B cell (primary cell): Measurements from ENCODE around the gene CCDC74B. TPM values are rescaled to one million over a fixed set of nuclear protein-coding genes. Genes with fewer than 3 reads are reported as not detected.
"Not testable (repeated sequence)": the region's sequence is repeated elsewhere in the genome, so short reads cannot be mapped to it uniquely, and the experiment has no call there.

Experiments
- ATAC-seq: fragments of 200-7000 bp; cut with Tn5 transposase; one replicate; pipeline ENCODE4 v1.10.0; 2021; ENCODE audit warnings: low read depth, mild to moderate bottlenecking, moderate number of reproducible peaks, moderate library complexity
- CTCF ChIA-PET: fragments of 350-600 bp; sonication (Branson Sonifier 250); formaldehyde crosslinking; loops from one replicate; lab custom pipeline; 2021; ENCODE audit warnings: antibody characterized with exemption, inconsistent platforms; lab: Charles Lee
- POLR2A ChIA-PET: fragments of 350-600 bp; sonication (Branson Sonifier 250); formaldehyde crosslinking; loops from one replicate; lab custom pipeline; 2021; ENCODE audit warnings: antibody characterized with exemption; lab: Charles Lee
- DNase-seq: peaks from one replicate; pipeline ENCODE4 v3.0.0; 2013
- H2AFZ ChIP-seq: 2 replicates; pipeline ENCODE4 v1.6.1; 2012; ENCODE audit warnings: mild to moderate bottlenecking, low read depth, low read length; ENCODE audit not compliant: insufficient read depth, poor library complexity, severe bottlenecking
- H3K27ac ChIP-seq, 2 donors: 1 replicate in 1 of 2; 2 replicates in 1 of 2; pipeline ENCODE4 v1.5.1; 2012 to 2013; ENCODE audit warnings: low read length in 2 of 2, mild to moderate bottlenecking in 2 of 2, moderate library complexity in 1 of 2
- H3K27me3 ChIP-seq, 4 experiments: fragments of 200-600 bp in 1 of 4; sonication (generic) in 1 of 4; replicated peaks in 1 of 4; 1 replicate in 2 of 4; 2 replicates in 2 of 4; pipeline versions ENCODE4 v1.6.1 to v1.7.0; 2013 to 2016; ENCODE audit warnings: low read length in 3 of 4, mild to moderate bottlenecking in 2 of 4, mixed read lengths in 1 of 4, moderate library complexity in 1 of 4; ENCODE audit not compliant: insufficient read depth in 4 of 4, control insufficient read depth in 3 of 4; ENCODE audit errors: control extremely low read depth in 1 of 4
- H3K36me3 ChIP-seq, 2 experiments: replicated peaks in 1 of 2; 1 replicate in 1 of 2; 2 replicates in 1 of 2; pipeline versions ENCODE4 v1.6.1 to v1.7.1; 2013; ENCODE audit warnings: low read length in 1 of 2; ENCODE audit not compliant: insufficient read depth in 2 of 2, control insufficient read depth in 1 of 2; ENCODE audit errors: control extremely low read depth in 1 of 2, extremely low read depth in 1 of 2
- H3K4me1 ChIP-seq, 2 donors: fragments of 200-600 bp in 1 of 2; sonication (generic) in 1 of 2; 1 replicate in 1 of 2; 2 replicates in 1 of 2; pipeline versions ENCODE4 v1.5.1 to v1.6.1; 2013 to 2017; ENCODE audit warnings: low read length in 2 of 2; ENCODE audit not compliant: control insufficient read depth in 2 of 2, insufficient read depth in 2 of 2
- H3K4me2 ChIP-seq: replicated peaks from 2 replicates; pipeline ENCODE3; 2012; ENCODE audit warnings: mild to moderate bottlenecking, low read depth, low read length; ENCODE audit not compliant: poor library complexity, severe bottlenecking
- H3K4me3 ChIP-seq, 5 experiments: fragments of 200-600 bp in 1 of 5; sonication (generic) in 1 of 5; 1 replicate in 3 of 5; 2 replicates in 2 of 5; pipeline versions ENCODE4 v1.5.1 to v1.7.0; 2011 to 2016; ENCODE audit warnings: low read length in 4 of 5, mild to moderate bottlenecking in 4 of 5, low read depth in 2 of 5, control low read depth in 1 of 5, moderate library complexity in 1 of 5; ENCODE audit not compliant: insufficient read depth in 1 of 5; ENCODE audit errors: control extremely low read depth in 1 of 5, extremely low read depth in 1 of 5
- H3K79me2 ChIP-seq: fragments of 200-600 bp; sonication (generic); one replicate; pipeline ENCODE4 v1.6.0; 2016; ENCODE audit warnings: low read length; ENCODE audit not compliant: control insufficient read depth, insufficient read depth
- H3K9ac ChIP-seq: fragments of 200-600 bp; sonication (generic); 2 replicates; pipeline ENCODE4 v1.6.1; 2017; ENCODE audit warnings: mild to moderate bottlenecking, low read length, moderate library complexity
- H3K9me3 ChIP-seq, 3 donors: one replicate each; pipeline versions ENCODE4 v1.6.1 to v1.7.1; 2013; ENCODE audit warnings: low read length in 2 of 3; ENCODE audit not compliant: control insufficient read depth in 2 of 3, insufficient read depth in 1 of 3; ENCODE audit errors: control extremely low read depth in 1 of 3
- H4K20me1 ChIP-seq: 2 replicates; pipeline ENCODE4 v1.6.0; 2012; ENCODE audit warnings: mild to moderate bottlenecking, low read length; ENCODE audit not compliant: insufficient read depth, control insufficient read depth, poor library complexity, severe bottlenecking
- H3K27ac Mint-ChIP-seq: one replicate; pipeline ENCODE4 v1.8.0; 2021; ENCODE audit warnings: mixed read lengths
- H3K27me3 Mint-ChIP-seq: one replicate; pipeline ENCODE4 v1.8.0; 2021; ENCODE audit warnings: mixed read lengths
- H3K4me1 Mint-ChIP-seq: one replicate; pipeline ENCODE4 v1.8.0; 2021; ENCODE audit warnings: mixed read lengths
- H3K4me3 Mint-ChIP-seq: one replicate; pipeline ENCODE4 v1.8.0; 2021; ENCODE audit warnings: mixed read lengths
- H3K9me3 Mint-ChIP-seq: one replicate; pipeline ENCODE4 v1.8.0; 2022; ENCODE audit warnings: mixed read lengths; ENCODE audit not compliant: insufficient read depth
- WGBS: methylation state at CpG from one replicate; pipeline ENCODE4 v1.1.5; 2013; ENCODE audit warnings: missing lambda C conversion rate; ENCODE audit not compliant: insufficient coverage; 5-methylcytosine and 5-hydroxymethylcytosine counted together
- intact Hi-C: fragments of 100-400 bp; cut with micrococcal nuclease; formaldehyde crosslinking; loops from one replicate; pipeline ENCODE4 v1.10.0; 2022
- polyA plus RNA-seq: library from polyadenylated mRNA; depleted of rRNA; stranded (reverse); fragments of >200 nt; gene quantifications from 2 replicates; pipeline ENCODE4 v1.2.3, GENCODE V29; 2012
- total RNA-seq, 2 donors: library from RNA; stranded (reverse); fragments of 120-200 nt in 1 of 2; gene quantifications; 1 replicate in 1 of 2; 2 replicates in 1 of 2; pipeline versions ENCODE4 v1.2.3 to v1.2.4, GENCODE V29; 2013 to 2022
- TF ChIP-seq, protein P1 (sequence below): fragments of 200-600 bp; IDR thresholded peaks from one replicate; pipeline ENCODE4 v1.8.0; 2022; ENCODE audit warnings: antibody characterized with exemption, mild to moderate bottlenecking

Gene CCDC74B
- total and polyA plus RNA-seq, 2 donors (not counting 1 experiment from before 2014, with no cell fraction given), result 1.1 to 1.4 TPM

DNA sequence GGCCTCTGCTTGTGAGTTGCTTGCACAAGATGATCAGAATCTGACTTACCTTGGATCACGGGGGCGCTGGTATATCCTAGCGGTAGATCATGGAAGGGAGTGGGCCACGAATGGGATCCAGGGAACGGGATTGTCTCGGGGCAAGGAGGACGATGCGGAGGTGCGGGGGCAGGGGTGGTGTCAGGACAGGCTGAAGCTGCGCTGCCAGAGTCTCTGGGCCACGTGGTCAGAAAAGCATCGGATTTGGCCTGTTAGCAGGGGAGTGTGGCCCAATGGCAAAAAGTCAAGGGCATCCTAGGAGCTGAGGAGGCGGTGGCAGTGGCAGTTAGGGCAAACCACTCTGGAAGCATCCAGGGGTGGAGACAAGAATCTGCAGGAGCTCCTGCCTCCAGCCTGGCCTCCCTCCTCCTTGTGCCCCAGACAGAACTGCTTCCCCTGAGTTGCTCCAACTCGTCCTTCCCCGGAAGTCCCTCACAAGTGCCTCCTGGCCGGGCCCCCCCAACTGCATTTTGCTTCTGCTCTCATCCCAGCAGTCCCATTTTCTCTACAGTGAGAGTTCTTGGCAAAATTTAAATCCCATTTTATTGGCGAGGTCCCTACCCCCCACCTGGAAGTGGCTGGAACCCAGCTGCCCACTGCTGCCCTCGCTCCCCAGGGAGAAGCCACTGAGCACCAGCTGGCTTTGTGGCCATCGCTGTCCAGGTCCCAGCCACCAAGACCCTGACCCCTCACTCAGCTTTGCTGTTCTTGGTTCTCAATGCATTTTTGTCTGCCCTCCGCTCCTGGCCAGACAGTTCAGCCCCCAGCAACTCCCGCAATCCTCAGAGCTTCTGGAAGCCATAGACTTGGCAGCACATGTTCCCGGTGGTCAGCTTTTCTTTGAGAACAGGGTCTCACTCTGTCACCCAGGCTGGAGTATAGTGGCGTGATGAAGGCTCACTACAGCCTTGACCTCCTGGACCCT, 5.6 kb upstream of the CCDC74B start:
- Histone ChIP-seq H3K9ac (no peak overlapping the region), H3K4me3 (no peak overlapping the region), H3K36me3 (peaks cover 0 to 13% of the 10 kb centered on the region in 2 experiments), H3K4me2 (no peak overlapping the region), H3K9me3 (no peaks in the 10 kb centered on the region), H3K27me3 (peaks cover 0 to 1% (median 0%) of the 10 kb centered on the region in 4 experiments), H2AFZ (no peak overlapping the region), H3K79me2 (no peaks in the 10 kb centered on the region), H3K27ac (no peak overlapping the region), H4K20me1 (no peaks in the 10 kb centered on the region), H3K4me1 (no peaks in the 10 kb centered on the region)
- TF ChIP-seq, protein P1, sequence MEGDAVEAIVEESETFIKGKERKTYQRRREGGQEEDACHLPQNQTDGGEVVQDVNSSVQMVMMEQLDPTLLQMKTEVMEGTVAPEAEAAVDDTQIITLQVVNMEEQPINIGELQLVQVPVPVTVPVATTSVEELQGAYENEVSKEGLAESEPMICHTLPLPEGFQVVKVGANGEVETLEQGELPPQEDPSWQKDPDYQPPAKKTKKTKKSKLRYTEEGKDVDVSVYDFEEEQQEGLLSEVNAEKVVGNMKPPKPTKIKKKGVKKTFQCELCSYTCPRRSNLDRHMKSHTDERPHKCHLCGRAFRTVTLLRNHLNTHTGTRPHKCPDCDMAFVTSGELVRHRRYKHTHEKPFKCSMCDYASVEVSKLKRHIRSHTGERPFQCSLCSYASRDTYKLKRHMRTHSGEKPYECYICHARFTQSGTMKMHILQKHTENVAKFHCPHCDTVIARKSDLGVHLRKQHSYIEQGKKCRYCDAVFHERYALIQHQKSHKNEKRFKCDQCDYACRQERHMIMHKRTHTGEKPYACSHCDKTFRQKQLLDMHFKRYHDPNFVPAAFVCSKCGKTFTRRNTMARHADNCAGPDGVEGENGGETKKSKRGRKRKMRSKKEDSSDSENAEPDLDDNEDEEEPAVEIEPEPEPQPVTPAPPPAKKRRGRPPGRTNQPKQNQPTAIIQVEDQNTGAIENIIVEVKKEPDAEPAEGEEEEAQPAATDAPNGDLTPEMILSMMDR, result no peak
- Mint-ChIP-seq H3K27me3 (peaks cover 4% of the 10 kb centered on the region), H3K27ac (no peak overlapping the region), H3K9me3 (no peaks in the 10 kb centered on the region), H3K4me1 (peaks cover 2% of the 10 kb centered on the region), H3K4me3 (no peak overlapping the region)
- POLR2A ChIA-PET, result no interaction called here
- WGBS, result 98% methylated on average over 22 of the region's 23 CpGs
- CTCF ChIA-PET, result no interaction called here
- intact Hi-C loops, result no loop called here
- no peak for ATAC-seq
- DNase-seq, result no peak

DNA sequence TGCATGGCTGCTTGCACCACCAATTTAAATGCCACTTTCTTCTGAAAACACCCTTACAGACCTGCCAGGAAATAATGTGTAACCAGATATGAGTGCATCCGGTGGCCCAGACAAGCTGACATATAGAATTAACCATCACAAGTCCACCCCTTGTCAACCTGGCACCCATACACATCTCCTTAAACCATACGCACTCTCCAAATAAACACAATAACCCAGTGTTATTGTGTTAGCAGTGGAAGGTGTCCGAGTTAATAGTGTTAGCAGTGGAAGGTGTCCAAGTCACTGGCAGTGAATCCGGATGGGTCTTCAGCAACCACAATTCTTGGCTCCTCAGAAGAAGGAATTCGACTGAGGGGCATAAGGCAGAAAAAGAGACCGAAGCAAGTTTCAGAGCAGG, 3.6 kb upstream of the CCDC74B start:
- H3K4me3 Mint-ChIP-seq, H3K9me3 ChIP-seq, H3K79me2 ChIP-seq, H3K4me2 ChIP-seq, H3K27me3 Mint-ChIP-seq, H3K4me3 ChIP-seq, H3K27me3 ChIP-seq, H3K9ac ChIP-seq, H3K27ac ChIP-seq, ATAC-seq, H3K9me3 Mint-ChIP-seq, H2AFZ ChIP-seq, H3K4me1 Mint-ChIP-seq, DNase-seq, H4K20me1 ChIP-seq, H3K36me3 ChIP-seq, H3K4me1 ChIP-seq, H3K27ac Mint-ChIP-seq, POLR2A ChIA-PET, CTCF ChIA-PET, intact Hi-C loops: not testable (repeated sequence)
- 93% methylated on average over 2 of the region's 6 CpGs for whole genome bisulfite sequencing

DNA sequence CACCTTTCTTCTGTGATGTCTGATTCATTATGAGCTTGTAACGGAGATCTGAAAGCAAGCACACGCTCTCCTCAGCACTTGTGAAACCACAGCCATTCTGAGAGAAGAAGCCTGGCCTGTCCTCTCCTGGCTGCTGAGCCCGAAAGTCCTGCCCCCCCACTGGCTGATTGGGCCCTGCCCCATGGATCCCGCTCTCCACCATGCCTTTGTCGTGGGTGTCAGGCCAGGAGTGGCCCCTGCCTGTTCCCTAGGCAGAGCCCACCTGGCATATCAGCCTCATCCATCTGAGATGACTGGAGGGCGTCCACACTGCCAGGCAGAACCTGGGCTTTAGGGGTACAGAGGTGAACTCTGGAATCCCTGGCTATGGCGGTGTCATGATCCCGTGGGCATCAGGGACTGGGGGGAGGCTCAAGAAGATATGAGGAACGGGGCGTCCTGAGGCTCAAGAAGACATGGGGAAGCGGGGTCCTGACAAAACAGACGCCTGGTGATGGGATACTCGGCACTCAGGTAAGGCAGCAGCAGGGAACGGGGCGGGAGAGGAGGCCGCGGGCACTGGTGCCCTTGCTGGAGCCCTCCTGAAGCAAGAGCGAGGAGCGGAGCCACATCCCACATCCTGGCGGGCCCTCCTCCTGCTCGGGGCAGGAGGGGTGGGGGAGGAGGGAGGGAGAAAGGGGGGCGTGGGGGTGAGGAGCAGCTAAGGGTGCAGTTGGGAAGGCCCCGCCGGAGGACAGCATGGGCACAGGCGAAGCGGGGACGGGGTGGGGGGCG, 1.5 kb downstream of the CCDC74B start:
- peaks cover 12% of the 10 kb centered on the region for H3K27me3 Mint-ChIP-seq
- H4K20me1 ChIP-seq, CTCF ChIA-PET, ATAC-seq, H3K9me3 ChIP-seq, H3K27ac ChIP-seq, H3K4me1 Mint-ChIP-seq, intact Hi-C loops, H3K4me1 ChIP-seq, H3K9me3 Mint-ChIP-seq, H2AFZ ChIP-seq, H3K4me2 ChIP-seq, H3K27me3 ChIP-seq, POLR2A ChIA-PET, H3K79me2 ChIP-seq, H3K9ac ChIP-seq, H3K36me3 ChIP-seq, H3K4me3 ChIP-seq: not testable (repeated sequence)
- peak; percentile 16 for DNase-seq
- H3K27ac Mint-ChIP-seq, result peak overlapping the region; percentile 32
- 62% methylated on average over 12 of the region's 28 CpGs for WGBS
- peak overlapping the region; percentile 82 for H3K4me3 Mint-ChIP-seq
